Neural cell (in vitro differentiated cells): ENCODE data around the gene NFAT5. TPM values are rescaled to one million over a fixed set of nuclear protein-coding genes. Genes with fewer than 3 reads are reported as not detected.

ENCODE experiments used
- H2AFZ ChIP-seq: fragments of 200-600, 300-800 bp; sonication (generic), shearing (Covaris generic); 2 replicates; pipeline ENCODE4 v1.6.0; 2014; ENCODE audit warnings: low read depth, mild to moderate bottlenecking, antibody characterized with exemption, low read length, moderate library complexity
- H3F3A ChIP-seq: fragments of 200-600 bp; shearing (Covaris generic); 2 replicates; pipeline ENCODE4 v1.6.1; 2016; ENCODE audit warnings: mild to moderate bottlenecking, moderate library complexity, mixed read lengths, antibody characterized with exemption, low read length; ENCODE audit not compliant: insufficient read depth, poor library complexity, severe bottlenecking
- H3K27ac ChIP-seq: fragments of 200-600, 300-800 bp; sonication (generic), shearing (Covaris generic); 2 replicates; pipeline ENCODE4 v1.5.1; 2014; ENCODE audit warnings: mild to moderate bottlenecking, low read length, moderate library complexity
- H3K27me3 ChIP-seq: fragments of 300-800, 200-600 bp; sonication (generic), shearing (Covaris generic); 2 replicates; pipeline ENCODE4 v1.6.0; 2014; ENCODE audit warnings: mild to moderate bottlenecking, low read depth, low read length, moderate library complexity; ENCODE audit not compliant: insufficient read depth
- H3K36me3 ChIP-seq: fragments of 300-800, 200-600 bp; sonication (generic), shearing (Covaris generic); 2 replicates; pipeline ENCODE4 v1.5.1; 2014; ENCODE audit warnings: mild to moderate bottlenecking, antibody characterized with exemption, low read length, moderate library complexity; ENCODE audit not compliant: insufficient read depth
- H3K4me2 ChIP-seq: fragments of 300-800, 200-600 bp; sonication (generic), shearing (Covaris generic); 2 replicates; pipeline ENCODE4 v1.6.0; 2014; ENCODE audit warnings: mild to moderate bottlenecking, low read length
- H3K4me3 ChIP-seq: fragments of 300-800, 200-600 bp; sonication (generic), shearing (Covaris generic); 2 replicates; pipeline ENCODE4 v1.5.1; 2014; ENCODE audit warnings: mild to moderate bottlenecking, low read length, moderate library complexity
- H3K79me2 ChIP-seq: fragments of 200-600 bp; shearing (Covaris generic); replicated peaks from 2 replicates; pipeline ENCODE4 v1.6.0; 2014; ENCODE audit warnings: mild to moderate bottlenecking, low read length, moderate library complexity; ENCODE audit not compliant: insufficient read depth
- H3K9ac ChIP-seq: fragments of 300-800, 200-600 bp; sonication (generic), shearing (Covaris generic); 2 replicates; pipeline ENCODE4 v1.6.1; 2016; ENCODE audit warnings: mild to moderate bottlenecking, low read length, mixed read lengths
- H3K9me2 ChIP-seq: fragments of 200-600 bp; shearing (Covaris generic); 2 replicates; pipeline ENCODE4 v1.6.1; 2016; ENCODE audit warnings: mild to moderate bottlenecking, low read length, mixed read lengths; ENCODE audit not compliant: insufficient read depth
- H3K9me3 ChIP-seq: fragments of 200-600, 300-800 bp; sonication (generic), shearing (Covaris generic); 2 replicates; pipeline ENCODE4 v1.6.1; 2016; ENCODE audit warnings: mild to moderate bottlenecking, mixed run types, low read length, moderate library complexity, mixed read lengths
- H4K20me1 ChIP-seq: fragments of 200-600 bp; shearing (Covaris generic); 2 replicates; pipeline ENCODE4 v1.6.1; 2016; ENCODE audit warnings: mild to moderate bottlenecking, mixed run types; ENCODE audit not compliant: insufficient read depth
- EP300 ChIP-seq: fragments of 450-650 bp; conservative IDR thresholded peaks from 2 replicates; pipeline ENCODE4 v1.6.1; 2014; ENCODE audit warnings: antibody characterized with exemption, mild to moderate bottlenecking, moderate library complexity; ENCODE audit not compliant: poor library complexity, severe bottlenecking
- EZH2 ChIP-seq: fragments of 200-600, 300-800 bp; shearing (Covaris generic), sonication (generic); IDR thresholded peaks from 2 replicates; pipeline ENCODE4 v1.6.1; 2014; ENCODE audit warnings: antibody characterized with exemption, low read length, borderline replicate concordance, mild to moderate bottlenecking; ENCODE audit not compliant: insufficient read depth, poor library complexity, severe bottlenecking
- MXI1 ChIP-seq: fragments of 450-650 bp; conservative IDR thresholded peaks from 2 replicates; pipeline ENCODE4 v1.6.1; 2014; ENCODE audit warnings: antibody characterized with exemption, mild to moderate bottlenecking; ENCODE audit not compliant: poor library complexity, severe bottlenecking
- POLR2AphosphoS5 ChIP-seq: IDR thresholded peaks from 2 replicates; pipeline ENCODE4 v1.6.1; 2012
- RAD21 ChIP-seq: fragments of 450-650 bp; conservative IDR thresholded peaks from 2 replicates; pipeline ENCODE4 v1.6.1; 2014; ENCODE audit warnings: antibody characterized with exemption, mild to moderate bottlenecking, moderate library complexity
- SMC3 ChIP-seq: fragments of 450-650 bp; conservative IDR thresholded peaks from 2 replicates; pipeline ENCODE4 v1.6.1; 2014; ENCODE audit warnings: antibody characterized with exemption, mild to moderate bottlenecking, moderate library complexity; ENCODE audit not compliant: poor library complexity
- TAF1 ChIP-seq: IDR thresholded peaks from 2 replicates; pipeline ENCODE4 v1.6.1; 2012; ENCODE audit warnings: low read depth
- polyA plus RNA-seq: library from polyadenylated mRNA; depleted of rRNA; stranded (reverse); fragments of >200 nt; gene quantifications from 2 replicates; pipeline ENCODE4 v1.2.3, GENCODE V29; 2014
- TF ChIP-seq, protein P1 (sequence below): fragments of 450-650 bp; IDR thresholded peaks from 2 replicates; pipeline ENCODE4 v1.5.1; 2014; ENCODE audit warnings: antibody characterized with exemption, mild to moderate bottlenecking, moderate library complexity; ENCODE audit not compliant: poor library complexity, severe bottlenecking
- TF ChIP-seq, protein P2 (sequence below): IDR thresholded peaks from 2 replicates; pipeline ENCODE4 v1.6.1; 2012; ENCODE audit warnings: borderline replicate concordance

Gene NFAT5
- polyA plus RNA-seq, 1 donor from 2014 or later, result 9.2 TPM

DNA sequence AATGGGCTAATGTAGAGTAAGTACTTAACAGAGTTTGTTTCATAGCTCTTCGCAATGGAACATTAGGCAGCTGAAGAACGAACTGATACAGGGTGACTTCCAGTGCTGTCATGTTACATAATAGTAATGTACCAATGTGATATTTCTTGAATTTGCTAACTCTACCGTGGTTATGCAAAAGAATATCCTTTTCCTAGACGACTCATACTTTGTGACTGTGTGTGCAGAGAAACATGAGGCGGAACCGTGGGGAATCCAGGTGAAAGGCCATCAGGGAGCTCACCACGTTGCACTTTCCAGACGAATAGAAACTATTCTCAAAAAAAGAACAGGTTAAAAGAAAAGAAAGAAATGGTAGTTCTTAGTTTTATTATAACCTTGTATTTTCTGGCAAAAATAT, 175.8 kb downstream of the NFAT5 start:
- Histone ChIP-seq H3K9me3 (no peaks in the 10 kb centered on the region), H3K9me2 (no peaks in the 10 kb centered on the region), H3K27ac (no peak overlapping the region), H3K4me2 (no peak overlapping the region), H3K79me2 (no peaks in the 10 kb centered on the region), H3K27me3 (no peaks in the 10 kb centered on the region), H3K4me3 (no peak overlapping the region), H2AFZ (no peak overlapping the region), H4K20me1 (no peaks in the 10 kb centered on the region), H3K36me3 (no peaks in the 10 kb centered on the region), H3F3A (no peaks in the 10 kb centered on the region), H3K9ac (no peak overlapping the region)
- TF ChIP-seq EZH2 (no peak), SMC3 (no peak), EP300 (no peak), MXI1 (no peak), POLR2AphosphoS5 (no peak), TAF1 (no peak), RAD21 (no peak)
- TF ChIP-seq, protein P1, sequence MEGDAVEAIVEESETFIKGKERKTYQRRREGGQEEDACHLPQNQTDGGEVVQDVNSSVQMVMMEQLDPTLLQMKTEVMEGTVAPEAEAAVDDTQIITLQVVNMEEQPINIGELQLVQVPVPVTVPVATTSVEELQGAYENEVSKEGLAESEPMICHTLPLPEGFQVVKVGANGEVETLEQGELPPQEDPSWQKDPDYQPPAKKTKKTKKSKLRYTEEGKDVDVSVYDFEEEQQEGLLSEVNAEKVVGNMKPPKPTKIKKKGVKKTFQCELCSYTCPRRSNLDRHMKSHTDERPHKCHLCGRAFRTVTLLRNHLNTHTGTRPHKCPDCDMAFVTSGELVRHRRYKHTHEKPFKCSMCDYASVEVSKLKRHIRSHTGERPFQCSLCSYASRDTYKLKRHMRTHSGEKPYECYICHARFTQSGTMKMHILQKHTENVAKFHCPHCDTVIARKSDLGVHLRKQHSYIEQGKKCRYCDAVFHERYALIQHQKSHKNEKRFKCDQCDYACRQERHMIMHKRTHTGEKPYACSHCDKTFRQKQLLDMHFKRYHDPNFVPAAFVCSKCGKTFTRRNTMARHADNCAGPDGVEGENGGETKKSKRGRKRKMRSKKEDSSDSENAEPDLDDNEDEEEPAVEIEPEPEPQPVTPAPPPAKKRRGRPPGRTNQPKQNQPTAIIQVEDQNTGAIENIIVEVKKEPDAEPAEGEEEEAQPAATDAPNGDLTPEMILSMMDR, result no peak
- TF ChIP-seq, protein P2, sequence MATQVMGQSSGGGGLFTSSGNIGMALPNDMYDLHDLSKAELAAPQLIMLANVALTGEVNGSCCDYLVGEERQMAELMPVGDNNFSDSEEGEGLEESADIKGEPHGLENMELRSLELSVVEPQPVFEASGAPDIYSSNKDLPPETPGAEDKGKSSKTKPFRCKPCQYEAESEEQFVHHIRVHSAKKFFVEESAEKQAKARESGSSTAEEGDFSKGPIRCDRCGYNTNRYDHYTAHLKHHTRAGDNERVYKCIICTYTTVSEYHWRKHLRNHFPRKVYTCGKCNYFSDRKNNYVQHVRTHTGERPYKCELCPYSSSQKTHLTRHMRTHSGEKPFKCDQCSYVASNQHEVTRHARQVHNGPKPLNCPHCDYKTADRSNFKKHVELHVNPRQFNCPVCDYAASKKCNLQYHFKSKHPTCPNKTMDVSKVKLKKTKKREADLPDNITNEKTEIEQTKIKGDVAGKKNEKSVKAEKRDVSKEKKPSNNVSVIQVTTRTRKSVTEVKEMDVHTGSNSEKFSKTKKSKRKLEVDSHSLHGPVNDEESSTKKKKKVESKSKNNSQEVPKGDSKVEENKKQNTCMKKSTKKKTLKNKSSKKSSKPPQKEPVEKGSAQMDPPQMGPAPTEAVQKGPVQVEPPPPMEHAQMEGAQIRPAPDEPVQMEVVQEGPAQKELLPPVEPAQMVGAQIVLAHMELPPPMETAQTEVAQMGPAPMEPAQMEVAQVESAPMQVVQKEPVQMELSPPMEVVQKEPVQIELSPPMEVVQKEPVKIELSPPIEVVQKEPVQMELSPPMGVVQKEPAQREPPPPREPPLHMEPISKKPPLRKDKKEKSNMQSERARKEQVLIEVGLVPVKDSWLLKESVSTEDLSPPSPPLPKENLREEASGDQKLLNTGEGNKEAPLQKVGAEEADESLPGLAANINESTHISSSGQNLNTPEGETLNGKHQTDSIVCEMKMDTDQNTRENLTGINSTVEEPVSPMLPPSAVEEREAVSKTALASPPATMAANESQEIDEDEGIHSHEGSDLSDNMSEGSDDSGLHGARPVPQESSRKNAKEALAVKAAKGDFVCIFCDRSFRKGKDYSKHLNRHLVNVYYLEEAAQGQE, result no peak

DNA sequence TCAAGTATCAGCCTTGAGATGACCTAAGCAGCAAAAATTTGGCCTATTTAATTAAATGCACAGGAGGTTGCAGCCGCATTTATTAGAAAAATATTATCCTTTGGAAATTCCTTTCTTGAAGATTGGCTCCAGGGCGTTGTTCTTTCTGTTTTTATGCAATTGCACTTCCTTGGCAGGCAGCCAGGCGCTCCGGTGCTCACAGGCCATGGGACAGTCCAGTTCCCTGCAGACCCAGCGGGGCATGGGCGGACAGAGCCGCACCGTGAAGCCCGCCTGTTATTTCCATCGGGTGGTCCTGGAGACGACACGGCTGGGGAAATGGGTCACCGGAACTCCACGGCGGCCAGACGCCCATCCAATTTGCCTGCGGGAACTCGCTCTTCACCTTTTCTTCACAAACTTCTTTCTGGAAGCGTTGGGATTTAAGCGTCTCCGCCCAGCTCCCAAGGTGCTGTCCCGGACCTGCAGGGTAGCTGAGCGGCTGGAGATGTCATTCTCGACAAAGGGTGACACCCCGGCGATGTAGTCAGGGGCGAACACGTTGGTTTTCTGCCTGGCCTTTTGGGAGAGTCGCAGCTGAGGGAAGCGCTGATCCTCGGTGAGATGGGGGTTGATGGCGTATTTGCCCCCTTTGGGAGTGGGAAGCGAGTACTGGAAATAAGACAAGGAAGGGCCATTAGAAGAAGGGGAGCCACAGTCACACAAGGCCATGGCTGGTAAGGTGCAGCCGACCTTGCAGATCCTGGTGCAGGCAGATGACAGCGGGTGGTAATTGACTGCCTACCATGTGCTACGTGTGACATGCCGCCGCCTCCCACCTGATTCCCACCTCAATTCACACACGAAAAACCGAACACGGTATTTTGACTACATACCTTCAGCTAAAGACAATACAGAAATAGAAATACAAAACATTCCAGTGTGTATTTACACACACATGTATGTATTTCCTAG, 176.5 kb downstream of the NFAT5 start:
- H3K27ac ChIP-seq, result no peak overlapping the region
- no peaks in the 10 kb centered on the region for H3K9me3 ChIP-seq

More for the DNA sequence above, 176.5 kb downstream of the NFAT5 start:
- Histone ChIP-seq H3K4me3 (no peak overlapping the region), H3K36me3 (no peaks in the 10 kb centered on the region), H3K4me2 (no peak overlapping the region), H3K27me3 (no peaks in the 10 kb centered on the region), H3F3A (no peaks in the 10 kb centered on the region), H2AFZ (no peak overlapping the region), H3K9me2 (no peaks in the 10 kb centered on the region), H3K9ac (no peak overlapping the region), H3K79me2 (no peaks in the 10 kb centered on the region), H4K20me1 (no peaks in the 10 kb centered on the region)
- TF ChIP-seq EP300, result no peak
- TF ChIP-seq, protein P1, result no peak
- TF ChIP-seq, protein P2, result no peak
- no peak for TF ChIP-seq MXI1
- TF ChIP-seq POLR2AphosphoS5, result no peak
- no peak for TF ChIP-seq RAD21
- no peak for TF ChIP-seq EZH2
- no peak for TF ChIP-seq TAF1
- TF ChIP-seq SMC3, result no peak
